GM12878 (cell line): ENCODE data around the gene TNFRSF1B.

Source experiments
- BACH1 ChIP-seq: fragments of 450-650 bp; IDR thresholded peaks from 2 replicates; pipeline ENCODE4 v1.6.1; 2017; ENCODE audit warnings: mild to moderate bottlenecking, borderline replicate concordance
- NR2C2 ChIP-seq: IDR thresholded peaks from 2 replicates; pipeline ENCODE4 v1.6.1; 2011; ENCODE audit warnings: borderline replicate concordance, low read depth; ENCODE audit not compliant: control insufficient read depth, insufficient read length
- NRF1 ChIP-seq: conservative IDR thresholded peaks from 2 replicates; pipeline ENCODE4 v1.6.1; 2011; ENCODE audit warnings: mild to moderate bottlenecking, low read depth, low read length, improper control_type of control experiment
- PML ChIP-seq: IDR thresholded peaks from 2 replicates; pipeline ENCODE4 v1.6.1; 2012; ENCODE audit warnings: low read length, inconsistent platforms
- RCOR1 ChIP-seq: conservative IDR thresholded peaks from 2 replicates; pipeline ENCODE4 v1.6.1; 2012; ENCODE audit warnings: low read depth, low read length, improper control_type of control experiment
- RFX5 ChIP-seq: IDR thresholded peaks from 2 replicates; pipeline ENCODE4 v1.6.1; 2011; ENCODE audit warnings: low read depth, low read length, improper control_type of control experiment
- SUZ12 ChIP-seq: fragments of 200-600 bp; sonication (generic); IDR thresholded peaks from one replicate; pipeline ENCODE4 v1.6.1; 2018; ENCODE audit warnings: antibody characterized with exemption, mild to moderate bottlenecking; ENCODE audit not compliant: unreplicated experiment
- YY1 ChIP-seq: IDR thresholded peaks from 2 replicates; pipeline ENCODE4 v1.6.1; 2011; ENCODE audit warnings: low read depth, mild to moderate bottlenecking, low read length
- ZNF207 ChIP-seq: fragments of 450-650 bp; IDR thresholded peaks from 2 replicates; pipeline ENCODE4 v1.6.1; 2014; ENCODE audit warnings: antibody characterized with exemption, mild to moderate bottlenecking, borderline replicate concordance
- TF ChIP-seq, protein P1 (sequence below): IDR thresholded peaks from 2 replicates; pipeline ENCODE4 v1.6.1; 2012; ENCODE audit warnings: low read depth, low read length, improper control_type of control experiment
- TF ChIP-seq, protein P2 (sequence below): IDR thresholded peaks from 2 replicates; pipeline ENCODE4 v1.6.1; 2012; ENCODE audit warnings: low read depth, low read length, improper control_type of control experiment
- TF ChIP-seq, protein P3 (sequence below), 3 experiments: IDR thresholded peaks in 2 of 3; conservative IDR thresholded peaks in 1 of 3; 2 replicates each; pipeline ENCODE4 v1.5.1; 2011; ENCODE audit warnings: low read depth in 3 of 3, low read length in 3 of 3, mild to moderate bottlenecking in 3 of 3, control low read depth in 2 of 3, moderate library complexity in 2 of 3, inconsistent platforms in 1 of 3, mixed read lengths in 1 of 3; ENCODE audit not compliant: control insufficient read depth in 2 of 3, insufficient read depth in 1 of 3; ENCODE audit errors: extremely low read depth in 1 of 3
- TF ChIP-seq, protein P4 (sequence below): IDR thresholded peaks from 2 replicates; pipeline ENCODE4 v1.6.1; 2011; ENCODE audit warnings: low read depth, low read length, improper control_type of control experiment, borderline replicate concordance
- TF ChIP-seq, protein P5 (sequence below): IDR thresholded peaks from 2 replicates; pipeline ENCODE4 v1.6.1; 2011; ENCODE audit warnings: borderline replicate concordance, low read depth, mild to moderate bottlenecking, moderate library complexity, mixed read lengths, low read length; ENCODE audit not compliant: insufficient read depth; ENCODE audit errors: extremely low read length

GRCh38 chr1:12246584-12246983 lies 79.8 kb downstream of the TNFRSF1B start:
- TF ChIP-seq PML (no peak), SUZ12 (no peak), NRF1 (no peak), ZNF207 (no peak), RCOR1 (no peak), YY1 (no peak), BACH1 (no peak), RFX5 (no peak), NR2C2 (no peak)
- TF ChIP-seq, protein P1, sequence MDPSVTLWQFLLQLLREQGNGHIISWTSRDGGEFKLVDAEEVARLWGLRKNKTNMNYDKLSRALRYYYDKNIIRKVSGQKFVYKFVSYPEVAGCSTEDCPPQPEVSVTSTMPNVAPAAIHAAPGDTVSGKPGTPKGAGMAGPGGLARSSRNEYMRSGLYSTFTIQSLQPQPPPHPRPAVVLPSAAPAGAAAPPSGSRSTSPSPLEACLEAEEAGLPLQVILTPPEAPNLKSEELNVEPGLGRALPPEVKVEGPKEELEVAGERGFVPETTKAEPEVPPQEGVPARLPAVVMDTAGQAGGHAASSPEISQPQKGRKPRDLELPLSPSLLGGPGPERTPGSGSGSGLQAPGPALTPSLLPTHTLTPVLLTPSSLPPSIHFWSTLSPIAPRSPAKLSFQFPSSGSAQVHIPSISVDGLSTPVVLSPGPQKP, result no peak
- TF ChIP-seq, protein P2, sequence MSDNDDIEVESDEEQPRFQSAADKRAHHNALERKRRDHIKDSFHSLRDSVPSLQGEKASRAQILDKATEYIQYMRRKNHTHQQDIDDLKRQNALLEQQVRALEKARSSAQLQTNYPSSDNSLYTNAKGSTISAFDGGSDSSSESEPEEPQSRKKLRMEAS, result no peak
- TF ChIP-seq, protein P3, sequence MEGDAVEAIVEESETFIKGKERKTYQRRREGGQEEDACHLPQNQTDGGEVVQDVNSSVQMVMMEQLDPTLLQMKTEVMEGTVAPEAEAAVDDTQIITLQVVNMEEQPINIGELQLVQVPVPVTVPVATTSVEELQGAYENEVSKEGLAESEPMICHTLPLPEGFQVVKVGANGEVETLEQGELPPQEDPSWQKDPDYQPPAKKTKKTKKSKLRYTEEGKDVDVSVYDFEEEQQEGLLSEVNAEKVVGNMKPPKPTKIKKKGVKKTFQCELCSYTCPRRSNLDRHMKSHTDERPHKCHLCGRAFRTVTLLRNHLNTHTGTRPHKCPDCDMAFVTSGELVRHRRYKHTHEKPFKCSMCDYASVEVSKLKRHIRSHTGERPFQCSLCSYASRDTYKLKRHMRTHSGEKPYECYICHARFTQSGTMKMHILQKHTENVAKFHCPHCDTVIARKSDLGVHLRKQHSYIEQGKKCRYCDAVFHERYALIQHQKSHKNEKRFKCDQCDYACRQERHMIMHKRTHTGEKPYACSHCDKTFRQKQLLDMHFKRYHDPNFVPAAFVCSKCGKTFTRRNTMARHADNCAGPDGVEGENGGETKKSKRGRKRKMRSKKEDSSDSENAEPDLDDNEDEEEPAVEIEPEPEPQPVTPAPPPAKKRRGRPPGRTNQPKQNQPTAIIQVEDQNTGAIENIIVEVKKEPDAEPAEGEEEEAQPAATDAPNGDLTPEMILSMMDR (IDR thresholded peaks at IDR 0.05 in 2 of 3, conservative IDR thresholded peaks at IDR 0.05 in 1 of 3; ENCODE audit: control insufficient read depth in 2 of 3, extremely low read depth in 1 of 3, insufficient read depth in 1 of 3, low read depth in 3 of 3, low read length in 3 of 3), result no peak
- TF ChIP-seq, protein P4, sequence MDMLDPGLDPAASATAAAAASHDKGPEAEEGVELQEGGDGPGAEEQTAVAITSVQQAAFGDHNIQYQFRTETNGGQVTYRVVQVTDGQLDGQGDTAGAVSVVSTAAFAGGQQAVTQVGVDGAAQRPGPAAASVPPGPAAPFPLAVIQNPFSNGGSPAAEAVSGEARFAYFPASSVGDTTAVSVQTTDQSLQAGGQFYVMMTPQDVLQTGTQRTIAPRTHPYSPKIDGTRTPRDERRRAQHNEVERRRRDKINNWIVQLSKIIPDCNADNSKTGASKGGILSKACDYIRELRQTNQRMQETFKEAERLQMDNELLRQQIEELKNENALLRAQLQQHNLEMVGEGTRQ, result no peak
- TF ChIP-seq, protein P5, sequence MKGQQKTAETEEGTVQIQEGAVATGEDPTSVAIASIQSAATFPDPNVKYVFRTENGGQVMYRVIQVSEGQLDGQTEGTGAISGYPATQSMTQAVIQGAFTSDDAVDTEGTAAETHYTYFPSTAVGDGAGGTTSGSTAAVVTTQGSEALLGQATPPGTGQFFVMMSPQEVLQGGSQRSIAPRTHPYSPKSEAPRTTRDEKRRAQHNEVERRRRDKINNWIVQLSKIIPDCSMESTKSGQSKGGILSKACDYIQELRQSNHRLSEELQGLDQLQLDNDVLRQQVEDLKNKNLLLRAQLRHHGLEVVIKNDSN, result no peak
